Inferior parietal cortex (tissue), 1 donor: ENCODE results near the gene HUWE1.

Experiments used
- DNase-seq: peaks from one replicate; pipeline ENCODE4 v3.0.0-alpha.2; 2016; ENCODE audit errors: extremely low spot score

The HUWE1 gene

DNA sequence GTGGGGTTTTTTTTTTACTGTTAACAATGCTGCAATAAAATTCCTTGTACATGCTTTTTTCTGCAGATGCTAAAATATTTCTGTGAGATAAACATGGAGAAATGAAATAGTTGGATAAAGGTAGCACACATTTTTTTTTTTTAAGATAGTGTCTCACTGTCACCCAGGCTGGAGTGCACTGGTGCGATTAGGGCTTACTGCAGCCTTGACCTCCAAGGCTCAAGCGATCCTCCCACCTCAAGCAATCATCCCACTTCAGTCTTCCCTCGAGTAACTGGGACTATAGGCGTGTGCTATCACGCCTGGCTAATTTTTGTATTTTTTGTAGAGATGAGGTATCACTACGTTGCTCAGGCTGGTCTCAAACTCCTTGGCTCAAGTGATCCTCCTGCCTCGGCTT lies 1.8 kb upstream of the HUWE1 start:
- no peak for DNase-seq

DNA sequence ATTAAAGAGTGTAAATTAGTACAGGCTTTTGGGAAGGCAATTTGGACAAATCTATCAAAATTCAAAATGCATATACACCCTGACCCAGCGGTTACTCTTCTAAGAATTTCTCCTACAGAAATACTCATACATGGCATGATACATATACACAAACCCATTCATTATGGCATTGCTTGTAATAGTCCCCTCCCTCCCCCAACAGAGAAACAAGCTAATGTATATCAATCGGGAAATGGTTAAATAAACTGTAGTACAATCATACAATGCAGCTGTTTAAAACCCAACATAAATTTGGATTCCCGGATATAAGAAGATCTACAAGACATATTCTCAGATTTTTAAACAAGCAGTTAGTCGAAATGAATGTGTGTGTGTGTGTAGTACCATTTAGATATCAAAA lies 808 bp downstream of the HUWE1 start:
- DNase-seq: peak; percentile 2

DNA sequence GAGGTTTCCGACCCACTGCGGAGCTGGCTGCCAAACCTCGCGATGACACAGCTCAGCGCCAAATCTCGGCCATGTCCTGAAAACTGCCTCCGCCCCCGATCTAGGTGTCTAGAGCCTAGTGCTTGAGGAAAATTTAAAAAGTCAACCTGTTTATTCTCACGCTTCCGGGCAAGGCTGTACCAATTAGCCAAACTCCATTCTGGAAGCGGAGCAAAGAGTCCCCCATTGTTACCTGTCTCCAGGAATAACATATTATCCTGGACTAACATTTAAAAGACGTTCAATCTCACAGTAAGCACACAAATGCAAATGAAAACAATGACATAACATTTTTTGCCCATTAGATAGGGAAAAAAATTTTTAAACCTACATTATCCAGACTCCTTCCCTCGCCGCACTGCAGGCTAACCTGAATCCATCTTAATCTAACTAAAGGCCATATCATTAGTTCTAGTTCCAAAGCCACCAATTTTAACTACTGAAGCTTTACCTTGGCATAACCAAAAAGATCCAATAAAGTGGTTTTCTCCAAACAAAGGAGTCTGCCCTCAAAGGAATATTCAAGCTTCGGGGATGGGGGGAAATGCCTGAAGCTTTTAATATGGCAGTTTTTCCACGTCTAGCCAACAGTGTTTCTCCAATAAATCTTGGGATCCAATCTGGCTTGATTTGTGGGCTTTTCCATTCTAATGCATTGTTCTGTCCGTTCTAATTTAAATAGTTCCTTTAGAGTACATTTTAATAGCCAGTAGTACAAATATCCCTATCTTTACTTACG lies 1.9 kb downstream of the HUWE1 start:
- no peak for DNase-seq

DNA sequence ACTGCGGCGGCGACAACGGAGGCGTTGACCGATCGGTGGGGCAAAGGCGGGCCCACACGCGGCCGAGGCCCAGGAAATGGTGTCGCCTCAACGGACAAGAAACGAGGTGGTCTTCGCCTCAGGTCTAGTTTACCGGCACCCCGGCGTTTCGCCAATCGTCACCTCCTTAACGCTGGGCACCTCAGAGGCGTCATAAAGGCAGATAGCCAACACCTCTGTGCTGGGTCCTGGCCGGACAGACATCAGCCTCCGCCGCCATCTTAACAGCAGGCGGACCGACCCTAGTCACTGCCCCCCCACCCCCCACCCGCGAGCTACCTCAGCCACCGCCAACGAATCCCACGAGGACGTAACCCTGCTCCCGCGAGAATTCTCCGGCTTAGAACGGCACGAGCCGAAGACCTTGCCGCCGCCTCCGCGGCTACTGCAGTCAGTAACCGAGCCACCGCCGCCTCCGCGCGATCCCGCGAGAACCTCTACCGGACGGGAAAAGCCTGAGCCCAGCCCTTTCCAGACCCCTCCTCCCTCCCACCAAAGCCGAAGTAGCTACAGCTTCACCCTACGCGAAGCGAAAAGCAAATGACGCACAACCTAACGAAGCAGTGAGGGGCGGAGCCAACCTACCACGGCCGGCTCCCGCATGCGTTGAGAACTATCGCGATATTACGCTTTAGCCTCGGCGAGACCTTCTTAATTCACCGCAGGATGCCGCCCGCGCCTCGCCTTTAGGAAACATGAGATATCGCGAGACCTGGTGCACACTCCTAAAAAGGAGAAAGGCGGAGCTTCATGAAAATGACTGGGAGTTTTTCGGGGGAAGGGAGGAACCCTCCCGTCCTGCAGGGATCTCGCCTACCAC lies 2.7 kb downstream of the HUWE1 start:
- peak; percentile 96 for DNase-seq

DNA sequence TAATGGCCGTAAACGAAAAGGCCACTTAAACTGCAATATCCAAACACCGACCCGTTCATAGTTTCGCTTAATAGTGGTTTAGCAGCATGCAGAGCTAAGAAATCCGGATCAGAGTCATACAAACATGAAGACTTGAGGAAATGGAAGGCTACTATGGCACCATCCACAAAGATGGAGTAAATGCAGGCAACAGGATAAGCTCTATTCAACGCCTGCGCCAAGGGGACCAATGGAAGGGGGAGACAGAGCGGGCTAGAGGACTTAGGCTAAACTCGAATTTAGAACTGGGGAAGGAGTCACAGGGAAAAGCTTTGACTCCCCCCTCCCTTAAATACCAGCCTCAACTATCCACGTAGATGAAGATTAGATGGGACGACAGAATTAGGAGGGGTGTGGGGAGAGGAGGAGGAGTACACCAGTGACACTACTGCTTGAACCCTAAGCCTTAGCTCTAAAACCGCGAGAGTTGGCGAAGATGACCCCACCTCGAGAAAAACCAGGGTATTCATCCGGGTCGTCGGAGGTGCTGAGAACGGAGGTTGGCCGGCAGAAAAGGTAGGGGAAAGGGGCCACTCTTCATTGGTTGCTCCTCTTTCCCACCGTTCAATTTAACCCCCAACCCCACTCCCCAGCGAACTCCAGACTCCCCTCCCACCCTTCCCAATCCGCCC lies 3.5 kb downstream of the HUWE1 start:
- DNase-seq: no peak

DNA sequence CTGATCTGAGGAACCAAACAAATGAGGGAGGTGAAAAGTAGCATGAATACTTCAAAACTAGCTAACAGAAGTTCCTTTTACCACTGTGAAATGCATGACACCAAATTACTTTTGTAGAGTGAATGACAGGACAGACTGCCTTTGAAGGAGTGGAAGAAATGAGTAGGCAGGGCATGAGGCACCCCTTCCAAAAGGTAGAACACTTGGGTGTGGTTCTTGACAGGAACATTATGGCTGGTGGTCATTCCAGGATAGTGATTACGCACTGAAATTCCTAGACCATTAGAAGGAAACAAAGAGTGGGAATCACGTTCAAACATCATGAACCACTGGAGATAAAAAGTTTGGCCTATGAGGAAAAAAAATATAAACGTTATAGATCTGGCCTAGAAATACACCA lies 4.9 kb downstream of the HUWE1 start:
- no peak for DNase-seq

DNA sequence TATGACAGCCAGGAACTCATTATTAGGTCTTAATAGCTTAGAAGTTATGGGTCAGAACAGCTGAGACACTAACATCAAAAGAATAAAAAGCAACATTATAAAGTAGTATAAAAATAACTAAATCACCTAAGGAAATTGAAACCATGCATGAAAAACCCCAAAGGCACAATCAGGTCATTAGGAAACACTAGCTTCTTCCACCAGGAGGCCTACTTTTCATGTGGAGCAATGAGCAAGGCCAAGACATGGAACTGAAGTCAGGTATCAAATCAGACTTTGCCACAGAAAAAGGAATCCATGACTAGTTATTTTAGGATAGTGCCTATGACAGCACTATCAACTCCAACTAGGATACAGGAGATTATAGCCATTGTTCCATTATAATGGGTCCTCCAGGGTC lies 7.9 kb downstream of the HUWE1 start:
- DNase-seq: no peak

DNA sequence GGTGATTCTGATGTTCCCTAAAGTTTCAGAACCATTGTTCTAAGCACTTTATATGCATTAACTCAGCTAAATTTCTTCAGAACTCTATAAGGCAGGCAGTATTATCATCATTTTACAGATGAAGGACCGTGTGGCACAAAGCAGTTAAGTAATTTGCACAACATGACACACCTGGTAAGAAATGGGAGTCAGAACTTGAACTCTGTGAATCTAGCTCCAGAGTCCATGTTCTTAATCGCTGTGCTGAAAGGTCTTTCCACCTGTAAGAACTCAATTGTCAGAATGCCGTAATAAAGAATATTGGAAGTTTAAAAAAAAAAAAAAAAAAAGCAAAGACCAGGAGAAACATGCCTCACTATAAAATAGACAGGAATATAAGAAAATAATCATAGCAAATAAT lies 9.2 kb downstream of the HUWE1 start:
- DNase-seq: no peak

DNA sequence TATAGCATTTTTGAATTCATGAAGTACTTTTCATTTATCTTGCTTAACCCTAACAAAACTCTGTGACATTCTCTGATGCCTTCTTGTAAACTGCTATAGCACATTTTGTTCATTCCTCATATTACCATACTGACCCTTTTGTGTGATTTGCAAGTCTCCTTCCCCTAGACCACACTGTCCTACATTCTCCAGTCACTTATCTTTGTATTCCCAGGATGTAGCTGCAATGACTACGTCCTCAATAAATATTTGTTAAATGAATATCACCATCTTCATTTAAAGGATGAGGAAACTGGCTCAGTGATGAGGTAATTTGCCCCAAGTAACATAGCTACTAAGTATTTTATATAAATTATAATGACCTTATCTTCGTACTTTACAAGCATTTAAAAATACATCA lies 11.9 kb downstream of the HUWE1 start:
- DNase-seq: no peak

DNA sequence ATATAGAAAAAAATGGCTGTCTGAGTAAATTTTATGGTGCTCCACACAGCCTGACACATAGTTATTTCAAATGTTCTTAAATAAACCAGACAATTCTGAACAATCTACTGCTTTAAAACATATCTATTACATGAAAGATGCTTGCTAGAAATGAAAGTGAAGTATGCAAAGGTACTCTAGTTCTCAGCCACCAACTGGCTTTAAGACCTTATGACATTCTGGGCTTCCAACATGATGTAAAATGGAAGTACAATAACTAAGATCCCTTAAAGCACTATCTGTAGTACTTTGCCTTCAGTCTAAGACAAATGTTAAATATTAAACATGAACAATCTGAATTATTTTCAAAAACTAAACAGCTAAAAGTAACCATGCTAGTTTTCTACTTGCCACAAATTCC lies 17.3 kb downstream of the HUWE1 start:
- DNase-seq: no peak

DNA sequence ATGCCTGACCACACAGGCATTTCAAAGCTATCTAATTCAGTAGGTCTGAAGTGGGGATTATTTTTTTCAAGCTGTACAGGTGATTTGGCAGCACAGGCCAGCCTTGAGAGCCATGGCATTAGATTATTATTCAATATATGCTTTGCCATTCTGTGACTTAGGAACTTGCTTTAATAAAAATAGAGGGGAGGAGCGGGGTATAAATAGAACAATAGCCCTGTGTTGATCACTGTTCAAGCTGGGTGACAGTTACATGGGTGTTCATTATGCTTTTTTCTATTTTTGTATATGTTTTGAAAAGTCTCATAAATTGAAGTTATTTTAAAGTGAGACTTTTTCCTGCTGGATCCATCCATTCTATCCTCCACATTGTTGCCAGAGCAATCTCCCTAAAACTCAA lies 20.3 kb downstream of the HUWE1 start:
- DNase-seq: no peak

DNA sequence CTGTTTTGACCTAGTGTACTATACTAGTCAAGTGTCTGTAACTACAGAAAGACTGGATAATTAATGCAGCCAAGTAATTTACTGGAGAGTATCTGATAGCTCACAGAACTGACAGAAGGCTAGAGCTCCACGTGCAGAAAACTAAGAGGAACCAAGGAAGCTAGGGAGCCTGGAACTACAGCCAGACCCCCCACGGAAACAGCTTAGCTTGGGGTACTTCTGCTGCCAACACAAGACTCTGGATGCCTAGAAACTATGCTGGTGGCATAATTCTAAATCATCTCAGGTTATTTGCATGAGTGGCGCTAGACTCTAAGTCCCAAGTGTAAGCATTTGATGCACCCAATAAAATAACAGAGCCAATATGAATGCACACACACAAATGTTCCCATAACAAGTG lies 26.5 kb downstream of the HUWE1 start:
- no peak for DNase-seq

DNA sequence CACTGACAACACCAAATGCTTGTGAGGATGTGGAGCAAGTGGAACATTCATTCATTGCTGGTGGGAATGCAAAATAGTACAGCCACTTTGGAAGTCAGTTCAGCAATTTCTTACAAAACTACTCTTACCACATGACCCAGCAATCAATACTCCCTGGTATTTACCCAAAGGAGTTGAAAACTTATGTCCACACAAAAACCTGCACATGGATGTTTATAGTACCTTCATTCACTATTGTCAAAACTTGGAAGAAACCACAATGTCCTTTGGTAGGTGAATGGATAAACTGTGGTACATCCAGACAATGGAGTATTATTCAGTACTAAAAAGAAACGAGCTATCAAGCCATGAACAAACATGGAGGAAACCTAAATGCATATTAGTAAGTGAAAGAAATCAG lies 27.5 kb downstream of the HUWE1 start:
- DNase-seq: no peak

DNA sequence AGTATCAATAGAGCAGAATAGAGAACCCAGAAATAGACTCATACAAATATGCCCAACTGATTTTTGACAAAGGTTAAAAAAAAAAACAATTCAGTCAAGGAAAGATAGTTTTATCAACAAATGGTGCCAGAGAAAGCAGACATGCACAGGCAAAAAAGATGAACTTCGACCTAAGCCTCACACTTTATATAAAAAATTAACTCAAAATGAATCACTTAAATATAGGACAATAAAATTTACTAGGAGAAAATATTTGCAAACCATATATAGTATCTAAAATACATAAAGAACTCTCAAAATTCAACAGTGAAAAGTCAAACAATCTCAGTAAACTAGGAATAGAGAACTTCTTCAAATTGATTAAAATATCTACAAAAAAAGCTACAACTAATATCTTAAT lies 29.7 kb downstream of the HUWE1 start:
- DNase-seq: no peak

DNA sequence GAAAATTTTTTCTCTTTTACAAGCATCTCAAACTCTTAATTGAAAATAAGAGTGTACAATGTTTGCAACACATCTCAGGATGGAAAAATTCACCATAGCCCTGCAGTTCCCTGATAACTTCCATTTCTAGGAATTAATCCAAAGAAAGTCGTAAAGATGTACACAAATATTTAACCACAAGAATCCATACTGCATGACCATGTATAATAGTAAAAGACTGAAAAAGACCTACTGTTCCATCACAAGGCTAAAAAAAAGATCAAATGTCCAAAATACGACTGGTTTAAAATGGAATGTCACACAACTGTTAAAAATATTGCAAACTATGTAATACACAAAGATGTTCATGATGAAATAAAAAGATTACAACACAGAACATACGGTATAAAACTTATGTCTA lies 32.1 kb downstream of the HUWE1 start:
- DNase-seq: no peak

DNA sequence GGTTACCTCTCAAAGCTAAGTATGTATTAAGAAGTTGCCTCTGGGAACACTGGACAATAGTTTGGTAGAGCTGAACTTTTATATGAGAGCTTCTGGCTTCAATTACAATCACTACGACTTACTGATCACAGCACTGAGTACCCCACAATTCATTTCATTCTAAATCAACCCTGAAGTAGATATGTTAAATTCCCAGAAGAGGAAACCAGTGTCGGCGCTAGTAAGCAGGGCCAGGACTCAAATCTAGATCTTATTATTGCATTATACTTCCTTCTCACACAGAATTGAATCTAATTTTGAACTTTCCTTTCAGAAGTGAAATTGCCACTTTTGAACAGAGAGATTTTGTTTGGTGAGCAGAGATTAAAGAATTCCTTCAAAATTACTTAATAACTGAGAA lies 41.8 kb downstream of the HUWE1 start:
- DNase-seq: no peak

DNA sequence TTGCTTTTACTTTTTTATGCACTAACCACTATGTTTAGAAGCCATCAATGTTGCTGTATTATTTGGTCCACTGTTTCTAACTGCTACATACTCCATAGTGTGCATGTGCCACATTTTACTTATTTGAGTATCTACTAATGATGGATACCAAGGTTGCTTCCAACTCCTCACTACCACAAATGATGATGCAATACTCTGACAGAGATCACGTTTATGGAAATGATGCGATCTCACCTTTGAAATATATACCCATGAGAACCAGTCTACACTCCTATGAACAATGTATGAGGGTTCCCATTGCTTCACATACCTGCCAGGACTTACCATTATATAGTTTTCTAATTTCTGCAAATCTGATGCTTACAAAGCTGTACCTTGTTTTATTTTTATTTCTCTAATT lies 44.2 kb downstream of the HUWE1 start:
- DNase-seq: no peak

DNA sequence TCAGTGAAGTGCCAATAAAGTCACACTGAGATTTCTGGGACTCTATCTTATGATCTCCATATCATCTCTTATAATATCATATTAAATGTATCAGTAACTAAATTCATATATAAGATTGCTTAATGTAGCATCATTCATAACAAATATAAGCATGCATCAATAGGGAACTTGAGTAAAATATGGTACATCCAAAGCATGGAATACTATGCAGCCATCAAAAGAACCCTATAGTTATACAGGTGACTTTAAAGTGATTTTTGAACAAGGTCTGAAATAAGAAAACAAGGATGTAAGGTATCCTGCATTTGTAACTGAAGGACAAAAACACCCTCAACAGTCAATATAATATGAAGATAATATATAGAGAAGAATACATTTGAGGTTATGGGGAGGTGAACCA lies 47.3 kb downstream of the HUWE1 start:
- no peak for DNase-seq

DNA sequence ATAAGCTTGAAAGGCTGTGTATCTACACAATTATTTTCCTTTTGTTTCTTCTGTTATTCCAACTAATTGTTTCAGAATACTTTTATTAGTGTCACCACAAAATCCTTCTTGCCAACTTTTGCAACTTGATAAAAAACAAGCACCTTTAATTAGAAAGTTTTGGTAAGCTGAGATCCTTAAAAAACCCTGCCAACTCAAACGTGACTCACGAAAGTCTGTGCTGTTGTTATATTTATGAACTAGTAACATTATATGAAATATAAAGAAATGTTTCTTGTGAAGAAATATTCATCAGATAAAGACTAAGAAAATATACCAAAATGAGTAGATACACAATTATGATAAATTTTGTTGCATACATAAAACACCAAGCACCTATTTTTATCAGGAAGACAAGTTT lies 49.0 kb downstream of the HUWE1 start:
- DNase-seq: no peak

DNA sequence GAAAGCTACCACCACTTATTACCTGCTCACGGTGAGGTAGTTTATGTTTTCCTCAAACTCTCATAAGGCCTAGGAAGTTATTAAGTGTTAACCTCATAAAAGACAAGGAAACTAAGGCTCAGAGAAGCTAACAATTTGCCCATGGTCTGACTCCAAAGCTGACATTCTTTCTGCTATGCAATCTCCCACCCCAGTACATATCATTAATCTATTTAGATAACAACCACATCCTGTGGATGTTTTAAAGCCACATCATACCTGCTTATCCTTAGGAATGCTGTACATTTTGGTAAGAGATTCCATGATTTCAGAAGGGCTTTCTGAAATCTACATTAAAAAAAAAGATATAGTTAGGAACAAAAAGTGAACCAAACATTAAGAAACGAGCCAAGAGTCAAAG lies 55.4 kb downstream of the HUWE1 start:
- no peak for DNase-seq

DNA sequence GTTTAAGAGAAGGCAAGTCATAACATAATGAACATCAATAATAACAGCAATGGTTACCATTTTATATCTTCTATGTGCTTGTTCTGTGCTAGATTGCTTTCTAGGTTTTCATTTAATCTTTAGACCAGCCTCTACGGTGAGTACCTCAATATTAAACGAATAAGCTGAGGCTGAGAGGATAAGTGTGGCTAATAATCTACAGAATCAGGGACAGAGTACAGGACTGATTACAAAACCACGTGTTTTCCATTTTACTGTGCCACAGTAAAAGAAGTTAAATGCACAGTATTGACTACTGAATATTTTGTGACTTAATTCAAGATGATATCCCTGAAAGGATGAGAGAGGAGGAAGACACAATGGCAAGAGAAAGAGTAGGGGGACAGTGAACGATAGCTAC lies 56.3 kb downstream of the HUWE1 start:
- DNase-seq: no peak

DNA sequence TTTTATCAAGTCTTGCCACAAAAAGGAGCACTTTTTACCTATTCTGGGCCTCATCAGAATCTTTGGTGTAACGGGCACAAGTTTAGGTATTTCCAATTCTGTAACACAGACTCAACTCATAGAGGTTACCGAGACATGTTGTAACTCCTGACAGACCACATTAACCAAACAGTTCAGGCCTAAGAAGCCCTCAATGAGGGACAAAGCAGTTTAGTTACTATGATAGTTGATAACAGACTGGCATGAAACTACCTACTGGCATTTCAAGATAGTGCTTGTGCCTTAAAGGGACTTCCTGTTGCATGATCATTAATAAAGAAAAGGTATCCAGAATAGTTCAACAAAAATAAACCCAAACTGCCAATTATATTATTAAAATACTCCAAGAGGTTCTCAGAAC lies 64.1 kb downstream of the HUWE1 start:
- no peak for DNase-seq
